HK-2 (cell line): ENCODE measurements around the gene ANKRD50.

Experiments
- DNase-seq: peaks from one replicate; pipeline ENCODE4 v3.0.0-alpha.2; 2018; ENCODE audit not compliant: unreplicated experiment

ANKRD50 gene

GRCh38 chr4:124712372-124713184, at the start of gene ANKRD50:
TSS of gene ANKRD50 (minus strand) at chr4:124712732. CDS start at chr4:124710511, 2,221 bp downstream.
- DNase-seq = peak; percentile 92

GRCh38 chr4:124757126-124757525, 44.6 kb upstream of the ANKRD50 start:
- DNase-seq = no peak

GRCh38 chr4:124754681-124755080, 42.1 kb upstream of the ANKRD50 start:
- DNase-seq = no peak

GRCh38 chr4:124753941-124754581, 41.5 kb upstream of the ANKRD50 start:
- no peak for DNase-seq

- DNase-seq = no peak
These were observed 36.9 kb upstream of the ANKRD50 start for GRCh38 chr4:124749421-124749820.

GRCh38 chr4:124748965-124749364, 36.4 kb upstream of the ANKRD50 start:
- DNase-seq = no peak

- DNase-seq = no peak
These were observed 33.7 kb upstream of the ANKRD50 start for GRCh38 chr4:124745985-124746801.

- DNase-seq = no peak
These were observed 31.2 kb upstream of the ANKRD50 start for GRCh38 chr4:124743711-124744110.

GRCh38 chr4:124740501-124740900, 28.0 kb upstream of the ANKRD50 start:
- DNase-seq = no peak

- DNase-seq = no peak
These were observed 26.5 kb upstream of the ANKRD50 start for GRCh38 chr4:124738994-124739393.

- DNase-seq = no peak
These were observed 25.1 kb upstream of the ANKRD50 start for GRCh38 chr4:124737619-124738018.

- DNase-seq = no peak
These were observed 24.0 kb upstream of the ANKRD50 start for GRCh38 chr4:124736526-124736925.

GRCh38 chr4:124727331-124727890, 14.9 kb upstream of the ANKRD50 start:
- DNase-seq = no peak

GRCh38 chr4:124726269-124726668, 13.7 kb upstream of the ANKRD50 start:
- no peak for DNase-seq

GRCh38 chr4:124722071-124722470, 9.5 kb upstream of the ANKRD50 start:
- DNase-seq = no peak

GRCh38 chr4:124717101-124717500, 4.6 kb upstream of the ANKRD50 start:
- no peak for DNase-seq

- DNase-seq = peak; percentile 76
These were observed 657 bp upstream of the ANKRD50 start for GRCh38 chr4:124713185-124713592.

GRCh38 chr4:124711471-124712371, 811 bp downstream of the ANKRD50 start:
- DNase-seq = peak; percentile 84

GRCh38 chr4:124710911-124711310, 1.6 kb downstream of the ANKRD50 start:
- DNase-seq = no peak

GRCh38 chr4:124710015-124710741, 2.4 kb downstream of the ANKRD50 start:
- no peak for DNase-seq
